IPS-15b (cell line): ENCODE results near the gene CEACAM18.

Experiments used
- H3K27me3 ChIP-seq: one replicate; pipeline ENCODE4 v1.6.1; 2013; ENCODE audit warnings: low read length; ENCODE audit not compliant: control insufficient read depth, insufficient read depth
- H3K36me3 ChIP-seq: one replicate; pipeline ENCODE4 v1.6.1; 2013; ENCODE audit warnings: low read length; ENCODE audit not compliant: control insufficient read depth, insufficient read depth
- H3K4me1 ChIP-seq: one replicate; pipeline ENCODE4 v1.6.1; 2013; ENCODE audit warnings: mild to moderate bottlenecking, low read length; ENCODE audit not compliant: control insufficient read depth, insufficient read depth
- H3K4me3 ChIP-seq: one replicate; pipeline ENCODE4 v1.5.1; 2013; ENCODE audit warnings: low read depth, low read length
- H3K9ac ChIP-seq: one replicate; pipeline ENCODE4 v1.6.1; 2013; ENCODE audit warnings: low read depth, mild to moderate bottlenecking, low read length
- H3K9me3 ChIP-seq: one replicate; pipeline ENCODE4 v1.6.1; 2013; ENCODE audit warnings: mild to moderate bottlenecking, low read length; ENCODE audit not compliant: control insufficient read depth, insufficient read depth

Gene CEACAM18

GRCh38 chr19:51448411-51449016 lies 29.8 kb upstream of the CEACAM18 start:
- no peaks in the 10 kb centered on the region for H3K36me3 ChIP-seq
- peaks cover 4% of the 10 kb centered on the region for H3K27me3 ChIP-seq
- no peak overlapping the region for H3K4me3 ChIP-seq
- H3K9me3 ChIP-seq, result no peaks in the 10 kb centered on the region
- H3K9ac ChIP-seq, result no peak overlapping the region
- H3K4me1 ChIP-seq, result no peaks in the 10 kb centered on the region

- H3K9me3 ChIP-seq, result no peaks in the 10 kb centered on the region
- H3K4me3 ChIP-seq, result no peak overlapping the region
- H3K4me1 ChIP-seq, result no peaks in the 10 kb centered on the region
- H3K27me3 ChIP-seq, result peaks cover 2% of the 10 kb centered on the region
- H3K36me3 ChIP-seq, result no peaks in the 10 kb centered on the region
- H3K9ac ChIP-seq, result no peak overlapping the region
Measured at GRCh38 chr19:51450730-51451307, 27.5 kb upstream of the CEACAM18 start.

GRCh38 chr19:51456541-51457290 lies 21.6 kb upstream of the CEACAM18 start:
- Histone ChIP-seq H3K9ac (no peak overlapping the region), H3K4me1 (no peaks in the 10 kb centered on the region), H3K4me3 (no peak overlapping the region), H3K36me3 (no peaks in the 10 kb centered on the region), H3K27me3 (no peaks in the 10 kb centered on the region), H3K9me3 (no peaks in the 10 kb centered on the region)

DNA sequence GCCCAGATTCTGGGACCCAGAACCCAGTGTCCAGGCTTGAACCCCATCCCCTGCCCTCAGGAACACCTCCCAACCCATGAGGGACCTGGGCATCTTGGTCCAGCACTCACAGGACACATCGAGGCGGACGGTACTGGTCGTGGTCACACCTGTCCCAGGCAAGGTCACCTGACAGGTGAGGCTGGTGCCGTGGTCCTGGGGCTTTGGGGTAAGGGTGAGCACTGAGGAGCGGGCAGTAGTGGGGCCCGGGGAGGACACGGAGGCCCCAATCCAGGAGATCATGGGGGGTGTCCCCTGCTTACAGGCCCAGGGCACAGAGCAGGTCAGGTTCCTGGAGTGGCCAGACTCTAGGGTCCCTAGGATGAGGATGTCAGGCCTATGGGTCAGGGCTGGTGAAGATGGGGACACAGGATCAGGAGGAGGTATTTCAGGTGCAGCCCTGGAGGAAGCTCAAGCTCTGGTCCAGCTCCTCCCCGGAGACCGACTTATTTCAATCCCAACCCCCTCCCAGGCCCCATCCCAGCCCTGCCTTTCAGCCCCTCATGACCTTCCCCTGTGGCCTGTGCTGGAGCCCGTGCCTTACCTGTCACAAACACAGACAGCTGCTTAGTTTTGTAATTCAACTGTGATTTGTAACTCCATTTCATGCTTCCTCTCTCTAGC lies 20.9 kb upstream of the CEACAM18 start:
- Histone ChIP-seq H3K27me3 (no peaks in the 10 kb centered on the region), H3K4me1 (no peaks in the 10 kb centered on the region), H3K9me3 (no peaks in the 10 kb centered on the region)

GRCh38 chr19:51458051-51458645 lies 20.2 kb upstream of the CEACAM18 start, which contains the start of gene SIGLEC8:
TSS of gene SIGLEC8 (minus strand) at chr19:51458454. CDS start at chr19:51458387, 67 bp downstream.
- H3K4me1 ChIP-seq, result no peaks in the 10 kb centered on the region
- H3K9me3 ChIP-seq, result no peaks in the 10 kb centered on the region
- H3K4me3 ChIP-seq, result no peak within 1 kb of the TSS
- no peaks in the 10 kb centered on the region for H3K36me3 ChIP-seq
- H3K27me3 ChIP-seq, result peaks cover 4% of the 10 kb centered on the region
- H3K9ac ChIP-seq, result no peak within 1 kb of the TSS

More for the DNA sequence above, 20.9 kb upstream of the CEACAM18 start:
- Histone ChIP-seq H3K4me3 (no peak overlapping the region), H3K9ac (no peak overlapping the region), H3K36me3 (no peaks in the 10 kb centered on the region)

DNA sequence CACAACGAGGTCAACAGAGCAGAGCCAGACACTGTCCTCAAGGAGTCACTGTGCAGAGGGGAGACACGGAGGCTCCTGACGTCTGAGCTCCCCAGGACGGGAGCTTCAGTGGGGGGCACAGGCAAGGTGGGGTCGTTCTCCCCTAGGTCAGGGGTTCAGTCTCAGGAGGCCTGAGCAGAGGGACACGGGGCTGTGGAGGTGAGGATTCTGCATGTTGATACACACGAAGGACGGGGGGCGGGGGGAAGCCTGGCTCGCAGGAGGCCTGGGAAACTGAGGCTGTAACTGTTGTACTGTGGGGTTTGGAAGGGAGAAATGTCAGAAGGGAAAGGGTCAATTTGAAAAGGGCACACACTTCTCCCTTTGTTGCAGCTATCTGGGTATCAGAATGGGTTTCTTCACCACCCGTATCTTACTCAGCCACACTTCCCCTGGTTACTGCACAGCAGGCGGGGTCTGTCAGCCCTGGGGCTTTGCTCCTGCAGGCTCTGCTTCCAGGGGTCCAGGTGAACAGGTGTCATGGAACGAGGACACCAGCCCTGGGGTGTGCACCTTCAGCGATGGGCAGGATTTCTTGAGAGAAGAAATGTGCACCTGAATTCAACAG lies 19.3 kb upstream of the CEACAM18 start:
- H3K4me3 ChIP-seq, result no peak overlapping the region
- H3K9ac ChIP-seq, result no peak overlapping the region
- no peaks in the 10 kb centered on the region for H3K36me3 ChIP-seq
- H3K27me3 ChIP-seq, result peaks cover 5% of the 10 kb centered on the region
- no peaks in the 10 kb centered on the region for H3K9me3 ChIP-seq
- H3K4me1 ChIP-seq, result no peaks in the 10 kb centered on the region

GRCh38 chr19:51460164-51460992 lies 18.0 kb upstream of the CEACAM18 start:
- Histone ChIP-seq H3K4me1 (no peaks in the 10 kb centered on the region), H3K36me3 (no peaks in the 10 kb centered on the region), H3K9ac (no peak overlapping the region), H3K4me3 (peak overlapping the region; percentile 49), H3K9me3 (no peaks in the 10 kb centered on the region), H3K27me3 (peaks cover 14% of the 10 kb centered on the region)

DNA sequence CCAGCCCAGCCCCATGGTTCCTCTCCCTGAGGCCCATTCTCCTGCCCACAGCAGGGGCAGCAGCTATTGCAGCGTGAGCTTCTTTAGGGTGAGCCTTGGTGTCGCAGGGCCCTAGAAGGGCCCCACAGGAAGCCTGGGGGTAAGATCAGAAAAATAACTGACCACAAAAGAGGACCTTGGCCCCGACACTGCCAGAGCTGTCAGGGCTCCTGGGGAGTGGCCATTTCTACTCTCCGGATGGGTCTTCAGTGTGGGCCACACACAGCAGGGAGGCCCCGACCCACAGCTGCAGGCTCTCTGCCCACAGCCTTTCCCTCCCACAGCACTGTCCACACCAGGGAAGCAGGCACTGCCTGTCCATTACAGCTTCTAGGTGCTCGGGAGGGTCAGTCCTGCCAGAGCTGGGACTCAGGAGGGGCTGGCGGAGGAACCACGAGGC lies 16.6 kb upstream of the CEACAM18 start:
- H3K9me3 ChIP-seq, result no peaks in the 10 kb centered on the region
- H3K9ac ChIP-seq, result no peak overlapping the region
- H3K4me1 ChIP-seq, result no peaks in the 10 kb centered on the region
- H3K4me3 ChIP-seq, result no peak overlapping the region
- no peaks in the 10 kb centered on the region for H3K36me3 ChIP-seq
- peaks cover 24% of the 10 kb centered on the region for H3K27me3 ChIP-seq

- H3K9ac ChIP-seq, result no peak overlapping the region
- H3K27me3 ChIP-seq, result peaks cover 29% of the 10 kb centered on the region
- no peaks in the 10 kb centered on the region for H3K36me3 ChIP-seq
- H3K9me3 ChIP-seq, result no peaks in the 10 kb centered on the region
- no peak overlapping the region for H3K4me3 ChIP-seq
- no peaks in the 10 kb centered on the region for H3K4me1 ChIP-seq
Measured at GRCh38 chr19:51462276-51462675, 16.1 kb upstream of the CEACAM18 start.

GRCh38 chr19:51462681-51463080 lies 15.7 kb upstream of the CEACAM18 start:
- H3K36me3 ChIP-seq, result no peaks in the 10 kb centered on the region
- no peaks in the 10 kb centered on the region for H3K4me1 ChIP-seq
- H3K27me3 ChIP-seq, result peaks cover 33% of the 10 kb centered on the region
- H3K4me3 ChIP-seq, result no peak overlapping the region
- no peaks in the 10 kb centered on the region for H3K9me3 ChIP-seq
- H3K9ac ChIP-seq, result no peak overlapping the region
